ENCODE data around the gene NEIL1.

DNA sequence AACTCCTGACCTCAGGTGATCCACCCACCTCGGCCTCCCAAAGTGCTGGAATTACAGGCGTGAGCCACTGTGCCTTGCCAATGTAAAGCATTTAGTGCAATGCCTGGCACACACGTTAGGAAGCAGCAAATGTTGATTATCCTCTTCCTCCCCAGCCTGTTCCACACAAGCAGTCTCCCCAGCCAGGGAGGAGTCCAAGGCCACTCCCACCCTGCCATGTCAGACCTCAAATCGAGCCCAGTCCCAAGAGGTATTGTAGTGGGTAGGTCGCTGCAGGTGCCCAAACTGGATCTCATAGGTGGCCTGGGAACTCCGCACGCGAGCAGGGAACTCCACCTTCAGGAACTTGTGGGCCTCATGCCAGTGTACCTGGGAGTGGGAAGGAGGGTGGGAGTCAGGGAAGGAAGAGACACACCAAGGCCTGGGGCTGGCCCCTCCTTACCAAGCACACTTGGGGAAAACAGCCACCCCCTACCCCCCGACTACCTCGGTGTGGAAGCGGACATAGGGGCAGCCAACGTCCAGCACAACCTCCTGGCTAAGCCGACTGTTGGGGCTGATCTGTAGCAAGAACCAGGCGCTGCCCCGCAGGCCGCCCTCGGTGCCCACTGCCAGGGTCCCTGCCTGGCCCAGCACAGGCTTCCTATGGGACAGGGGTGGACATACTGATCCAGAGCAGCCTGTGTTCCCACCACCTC, 11.3 kb downstream of the NEIL1 start:
- no peak for TF ChIP-seq EZH2phosphoT487 (IDR thresholded peaks at IDR 0.05; ENCODE audit: borderline replicate concordance, low read depth, low read length)
- TF ChIP-seq, protein P1, sequence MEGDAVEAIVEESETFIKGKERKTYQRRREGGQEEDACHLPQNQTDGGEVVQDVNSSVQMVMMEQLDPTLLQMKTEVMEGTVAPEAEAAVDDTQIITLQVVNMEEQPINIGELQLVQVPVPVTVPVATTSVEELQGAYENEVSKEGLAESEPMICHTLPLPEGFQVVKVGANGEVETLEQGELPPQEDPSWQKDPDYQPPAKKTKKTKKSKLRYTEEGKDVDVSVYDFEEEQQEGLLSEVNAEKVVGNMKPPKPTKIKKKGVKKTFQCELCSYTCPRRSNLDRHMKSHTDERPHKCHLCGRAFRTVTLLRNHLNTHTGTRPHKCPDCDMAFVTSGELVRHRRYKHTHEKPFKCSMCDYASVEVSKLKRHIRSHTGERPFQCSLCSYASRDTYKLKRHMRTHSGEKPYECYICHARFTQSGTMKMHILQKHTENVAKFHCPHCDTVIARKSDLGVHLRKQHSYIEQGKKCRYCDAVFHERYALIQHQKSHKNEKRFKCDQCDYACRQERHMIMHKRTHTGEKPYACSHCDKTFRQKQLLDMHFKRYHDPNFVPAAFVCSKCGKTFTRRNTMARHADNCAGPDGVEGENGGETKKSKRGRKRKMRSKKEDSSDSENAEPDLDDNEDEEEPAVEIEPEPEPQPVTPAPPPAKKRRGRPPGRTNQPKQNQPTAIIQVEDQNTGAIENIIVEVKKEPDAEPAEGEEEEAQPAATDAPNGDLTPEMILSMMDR (conservative IDR thresholded peaks at IDR 0.05; ENCODE audit: low read length): no peak
